Liver (tissue), 3 donors: Measurements from ENCODE around the gene COL20A1.

Experiments used
- CTCF ChIP-seq: fragments of 150-350 bp; IDR thresholded peaks from 2 replicates; pipeline ENCODE4 v1.5.1; 2017; ENCODE audit warnings: improper control_type of control experiment, low read depth, low read length; ENCODE audit not compliant: missing input control
- EGR1 ChIP-seq, 2 donors: IDR thresholded peaks; 2 replicates each; pipeline ENCODE4 v1.6.1; 2016 to 2018; ENCODE audit warnings: antibody characterized with exemption in 2 of 2, low read depth in 2 of 2
- GABPA ChIP-seq, 2 donors: IDR thresholded peaks in 1 of 2; conservative IDR thresholded peaks in 1 of 2; 2 replicates each; pipeline ENCODE4 v1.6.1; 2016; ENCODE audit warnings: antibody characterized with exemption in 2 of 2, mild to moderate bottlenecking in 1 of 2, moderate library complexity in 1 of 2
- JUND ChIP-seq, 2 donors: IDR thresholded peaks; 2 replicates each; pipeline ENCODE4 v1.6.1; 2016; ENCODE audit warnings: antibody characterized with exemption in 2 of 2
- MAX ChIP-seq: IDR thresholded peaks from 2 replicates; pipeline ENCODE4 v1.6.1; 2016; ENCODE audit warnings: antibody characterized with exemption
- ZBTB33 ChIP-seq: IDR thresholded peaks from 2 replicates; pipeline ENCODE4 v1.6.1; 2016; ENCODE audit warnings: antibody characterized with exemption
- donor health status: healthy.
- donor health status: healthy.

GRCh38 chr20:63296531-63297299 is 3.7 kb downstream of the COL20A1 start:
- TF ChIP-seq CTCF (no peak), EGR1 (IDR thresholded peaks at IDR 0.05; ENCODE audit: low read depth in 2 of 2) (no peak), ZBTB33 (no peak), MAX (no peak), GABPA (IDR thresholded peaks at IDR 0.05 in 1 of 2, conservative IDR thresholded peaks at IDR 0.05 in 1 of 2) (no peak), JUND (IDR thresholded peaks at IDR 0.05) (no peak)
